IPS-11a (cell line): ENCODE results near the gene TNFAIP2.

ENCODE experiments used
- H3K4me3 ChIP-seq: one replicate; pipeline ENCODE4 v1.5.1; 2013; ENCODE audit warnings: low read depth, low read length, control low read depth

The TNFAIP2 gene

GRCh38 chr14:103179094-103179493 is 55.8 kb downstream of the TNFAIP2 start:
- no peak overlapping the region for H3K4me3 ChIP-seq

GRCh38 chr14:103180331-103180730 is 57.1 kb downstream of the TNFAIP2 start:
- H3K4me3 ChIP-seq = no peak overlapping the region

- no peak overlapping the region for H3K4me3 ChIP-seq
Measured at GRCh38 chr14:103184046-103184445, 60.8 kb downstream of the TNFAIP2 start.

GRCh38 chr14:103185051-103186029 is 62.1 kb downstream of the TNFAIP2 start:
- no peak overlapping the region for H3K4me3 ChIP-seq

- H3K4me3 ChIP-seq = no peak overlapping the region
Measured at GRCh38 chr14:103186241-103186822, 63.1 kb downstream of the TNFAIP2 start.
